ENCODE results near the gene ROBO3. TPM values are rescaled to one million over a fixed set of nuclear protein-coding genes. Genes with fewer than 3 reads are reported as not detected.

ROBO3 gene
- total and polyA plus RNA-seq, 2 of the 8 experiments (the other 6 are each of a cell fraction or from before 2014, with no cell fraction given): 12.1 to 24.6 TPM

- TF ChIP-seq CTCF (IDR thresholded peaks at IDR 0.05; ENCODE audit: control extremely low read depth in 1 of 3, insufficient read depth in 1 of 3, low read depth in 1 of 3, low read length in 3 of 3) (no peak), NANOG (IDR thresholded peaks at IDR 0.05; ENCODE audit: insufficient read depth, low read depth, low read length, poor library complexity, severe bottlenecking) (no peak), HDAC2 (IDR thresholded peaks at IDR 0.05; ENCODE audit: borderline replicate concordance in 1 of 2, low read depth in 2 of 2, low read length in 2 of 2) (no peak), BACH1 (IDR thresholded peaks at IDR 0.05; ENCODE audit: low read length) (no peak), CHD7 (IDR thresholded peaks at IDR 0.05; ENCODE audit: insufficient replicate concordance, low read length) (no peak), GTF2F1 (IDR thresholded peaks at IDR 0.05; ENCODE audit: borderline replicate concordance, low read depth, low read length) (no peak)
These were observed 37.4 kb downstream of the ROBO3 start (continued) for GRCh38 chr11:124902616-124903015.

Data from H1 (cell line).